HepG2 (cell line): ENCODE measurements around the gene PTPMT1. TPM values are rescaled to one million over a fixed set of nuclear protein-coding genes. Genes with fewer than 3 reads are reported as not detected.

Experiments used
- E2F1 ChIP-seq: sonication (generic); formaldehyde crosslinking; IDR thresholded peaks from 2 replicates; pipeline ENCODE4 v1.5.0; 2020; ENCODE audit warnings: missing genetic modification reagents
- GZF1 ChIP-seq: sonication (generic); formaldehyde crosslinking; IDR thresholded peaks from 2 replicates; pipeline ENCODE4 v1.5.1; 2020; ENCODE audit warnings: mild to moderate bottlenecking, missing genetic modification reagents
- MBNL3 ChIP-seq: fragments of 250-450 bp; sonication (Bioruptor Pico); conservative IDR thresholded peaks from 2 replicates; pipeline ENCODE4 v1.8.0; 2022; ENCODE audit warnings: mild to moderate bottlenecking, inconsistent platforms
- MXD3 ChIP-seq: IDR thresholded peaks from 2 replicates; pipeline ENCODE4 v1.6.1; 2016; ENCODE audit warnings: mild to moderate bottlenecking, missing biosample characterization, missing genetic modification reagents
- NRL ChIP-seq: sonication (generic); formaldehyde crosslinking; IDR thresholded peaks from 2 replicates; pipeline ENCODE4 v1.5.0; 2020; ENCODE audit warnings: missing genetic modification reagents, mild to moderate bottlenecking, moderate library complexity, borderline replicate concordance
- PATZ1 ChIP-seq: sonication (generic); formaldehyde crosslinking; IDR thresholded peaks from 2 replicates; pipeline ENCODE4 v1.4.0; 2020; ENCODE audit warnings: missing genetic modification reagents
- SMAD1 ChIP-seq: sonication (generic); formaldehyde crosslinking; IDR thresholded peaks from 2 replicates; pipeline ENCODE4 v1.4.0; 2020; ENCODE audit warnings: missing genetic modification reagents, low read depth, mild to moderate bottlenecking, borderline replicate concordance
- ZFX ChIP-seq: sonication (generic); formaldehyde crosslinking; IDR thresholded peaks from 2 replicates; pipeline ENCODE4 v1.4.0; 2020; ENCODE audit warnings: mild to moderate bottlenecking, low read depth, missing genetic modification reagents, moderate library complexity
- ZKSCAN8 ChIP-seq: IDR thresholded peaks from 2 replicates; pipeline ENCODE4 v1.6.1; 2016; ENCODE audit warnings: borderline replicate concordance, missing genetic modification reagents, missing compliant biosample characterization
- ZNF512 ChIP-seq: sonication (generic); formaldehyde crosslinking; IDR thresholded peaks from 2 replicates; pipeline ENCODE4 v1.4.0; 2020; ENCODE audit warnings: mild to moderate bottlenecking, missing genetic modification reagents
- ZNF781 ChIP-seq: sonication (generic); formaldehyde crosslinking; IDR thresholded peaks from 2 replicates; pipeline ENCODE4 v1.5.1; 2020; ENCODE audit warnings: borderline replicate concordance, mild to moderate bottlenecking, missing genetic modification reagents; ENCODE audit errors: not compliant biosample characterization
- polyA plus RNA-seq, 8 experiments: library from polyadenylated mRNA; depleted of rRNA in 3 of 8; stranded (reverse) in 7 of 8; unstranded in 1 of 8; fragments of >200 nt; fragmentation: Illumina TruSeq in 4 of 8; extraction: Trizol in 4 of 8; gene quantifications; 2 replicates each; pipeline versions ENCODE4 v1.2.1 to v1.2.3, GENCODE V29; 2011 to 2016; ENCODE audit warnings: low read depth in 4 of 8, missing spikeins in 1 of 8, mixed read lengths in 1 of 8; ENCODE audit not compliant: insufficient read depth in 1 of 8
- total RNA-seq, 5 experiments: library from RNA; depleted of rRNA; stranded (reverse); fragments of >200 nt; fragmentation: Illumina TruSeq; extraction: Trizol; gene quantifications; 2 replicates each; pipeline ENCODE4 v1.2.3, GENCODE V29; 2016; ENCODE audit warnings: low read depth in 1 of 5
- TF ChIP-seq, protein P1 (sequence below): sonication (generic); formaldehyde crosslinking; IDR thresholded peaks from 2 replicates; pipeline ENCODE4 v1.4.0; 2020; ENCODE audit warnings: mild to moderate bottlenecking, missing genetic modification reagents

PTPMT1 gene
- total and polyA plus RNA-seq, 2 of the 13 experiments (the other 11 are each of a cell fraction or from before 2014, with no cell fraction given) = 55.6 to 129 TPM

- TF ChIP-seq, protein P1, sequence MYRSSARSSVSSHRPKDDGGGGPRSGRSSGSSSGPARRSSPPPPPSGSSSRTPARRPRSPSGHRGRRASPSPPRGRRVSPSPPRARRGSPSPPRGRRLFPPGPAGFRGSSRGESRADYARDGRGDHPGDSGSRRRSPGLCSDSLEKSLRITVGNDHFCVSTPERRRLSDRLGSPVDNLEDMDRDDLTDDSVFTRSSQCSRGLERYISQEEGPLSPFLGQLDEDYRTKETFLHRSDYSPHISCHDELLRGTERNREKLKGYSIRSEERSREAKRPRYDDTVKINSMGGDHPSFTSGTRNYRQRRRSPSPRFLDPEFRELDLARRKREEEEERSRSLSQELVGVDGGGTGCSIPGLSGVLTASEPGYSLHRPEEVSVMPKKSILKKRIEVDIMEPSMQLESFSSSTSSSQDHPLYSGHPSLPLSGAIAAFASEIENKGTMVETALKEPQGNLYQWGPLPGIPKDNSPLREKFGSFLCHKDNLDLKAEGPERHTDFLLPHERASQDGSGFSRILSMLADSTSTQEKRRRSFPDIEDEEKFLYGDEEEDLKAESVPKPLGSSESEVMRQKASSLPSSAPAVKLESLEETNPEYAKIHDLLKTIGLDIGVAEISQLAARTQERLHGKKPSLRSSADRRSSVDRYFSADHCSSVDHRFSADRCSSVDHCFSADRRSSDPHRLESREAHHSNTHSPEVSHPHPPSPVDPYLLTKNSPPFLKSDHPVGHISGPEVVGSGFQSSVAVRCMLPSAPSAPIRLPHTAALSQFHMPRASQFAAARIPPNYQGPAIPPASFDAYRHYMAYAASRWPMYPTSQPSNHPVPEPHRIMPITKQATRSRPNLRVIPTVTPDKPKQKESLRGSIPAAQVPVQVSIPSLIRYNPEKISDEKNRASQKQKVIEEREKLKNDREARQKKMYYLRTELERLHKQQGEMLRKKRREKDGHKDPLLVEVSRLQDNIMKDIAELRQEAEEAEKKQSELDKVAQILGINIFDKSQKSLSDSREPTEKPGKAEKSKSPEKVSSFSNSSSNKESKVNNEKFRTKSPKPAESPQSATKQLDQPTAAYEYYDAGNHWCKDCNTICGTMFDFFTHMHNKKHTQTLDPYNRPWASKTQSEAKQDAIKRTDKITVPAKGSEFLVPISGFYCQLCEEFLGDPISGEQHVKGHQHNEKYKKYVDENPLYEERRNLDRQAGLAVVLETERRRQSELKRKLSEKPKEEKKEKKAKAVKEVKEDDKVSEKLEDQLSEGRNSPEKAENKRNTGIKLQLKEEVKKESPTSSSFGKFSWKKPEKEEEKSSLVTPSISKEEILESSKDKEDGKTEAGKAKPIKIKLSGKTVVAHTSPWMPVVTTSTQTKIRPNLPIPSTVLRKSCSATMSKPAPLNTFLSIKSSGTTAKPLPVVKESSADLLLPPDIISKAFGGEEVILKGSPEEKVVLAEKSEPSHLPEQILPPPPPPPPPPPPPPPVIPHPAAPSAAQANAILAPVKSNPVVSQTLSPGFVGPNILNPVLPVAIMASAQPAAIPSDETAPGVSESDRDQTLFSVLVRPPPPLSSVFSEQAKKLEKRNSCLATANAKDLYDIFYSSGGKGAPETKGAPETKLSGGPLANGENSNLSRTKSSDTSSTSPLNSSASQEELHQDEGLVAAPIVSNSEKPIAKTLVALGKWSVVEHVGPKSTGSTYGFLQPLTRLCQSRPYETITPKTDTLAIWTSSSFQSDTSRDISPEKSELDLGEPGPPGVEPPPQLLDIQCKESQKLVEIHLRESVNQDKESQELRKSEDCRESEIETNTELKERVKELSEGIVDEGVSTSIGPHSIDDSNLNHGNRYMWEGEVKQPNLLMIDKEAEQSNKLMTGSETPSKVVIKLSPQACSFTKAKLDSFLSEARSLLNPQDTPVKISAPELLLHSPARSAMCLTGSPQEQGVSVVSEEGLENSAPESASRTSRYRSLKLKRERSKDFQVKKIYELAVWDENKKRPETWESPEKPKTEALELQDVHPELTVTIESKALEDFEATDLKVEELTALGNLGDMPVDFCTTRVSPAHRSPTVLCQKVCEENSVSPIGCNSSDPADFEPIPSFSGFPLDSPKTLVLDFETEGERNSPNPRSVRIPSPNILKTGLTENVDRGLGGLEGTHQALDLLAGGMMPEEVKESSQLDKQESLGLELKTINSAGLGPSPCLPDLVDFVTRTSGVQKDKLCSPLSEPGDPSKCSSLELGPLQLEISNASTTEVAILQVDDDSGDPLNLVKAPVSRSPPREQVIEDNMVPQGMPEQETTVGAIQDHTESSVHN (CRISPR knock-in tag) = no peak
- TF ChIP-seq MBNL3 (no peak), NRL (0 out of 2 replicates have a peak, but pooled peaks have one; percentile 18), MXD3 (CRISPR knock-in tag) (peak; percentile 82; the same call in 1 of the 2 replicates), ZNF512 (CRISPR knock-in tag) (no peak), PATZ1 (CRISPR knock-in tag) (peak; percentile 63), E2F1 (peak; percentile 75), ZKSCAN8 (CRISPR knock-in tag) (0 out of 2 replicates have a peak, but pooled peaks have one; percentile 12), ZNF781 (CRISPR knock-in tag) (peak; percentile 54), GZF1 (CRISPR knock-in tag) (peak; percentile 54; the same call in 1 of the 2 replicates), ZFX (CRISPR knock-in tag) (peak; percentile 98), SMAD1 (CRISPR knock-in tag) (peak; percentile 16; the same call in 1 of the 2 replicates)
Measured at GRCh38 chr11:47565340-47566148, at the start of gene PTPMT1 (continued).
